Skeletal muscle satellite cell (primary cell): Measurements from ENCODE around the gene TRIM34.
"Not testable (repeated sequence)": the region's sequence is repeated elsewhere in the genome, so short reads cannot be mapped to it uniquely, and the experiment has no call there.

Experiments
- H3K27me3 ChIP-seq: 2 replicates; pipeline ENCODE4 v1.7.0; 2013; ENCODE audit warnings: low read length; ENCODE audit not compliant: control insufficient read depth, insufficient read depth
- H3K36me3 ChIP-seq: 2 replicates; pipeline ENCODE4 v1.7.0; 2013; ENCODE audit warnings: mild to moderate bottlenecking, control low read depth, low read length; ENCODE audit not compliant: insufficient read depth
- H3K4me1 ChIP-seq: 2 replicates; pipeline ENCODE4 v1.7.0; 2013; ENCODE audit warnings: low read length; ENCODE audit not compliant: control insufficient read depth, insufficient read depth
- H3K4me2 ChIP-seq: 2 replicates; pipeline ENCODE4 v1.7.0; 2013; ENCODE audit warnings: mild to moderate bottlenecking, low read length
- H3K4me3 ChIP-seq: 2 replicates; pipeline ENCODE4 v1.7.0; 2013; ENCODE audit warnings: low read length
- H3K9ac ChIP-seq: 2 replicates; pipeline ENCODE4 v1.7.0; 2013; ENCODE audit warnings: mild to moderate bottlenecking, low read depth, low read length, moderate library complexity
- H3K9me3 ChIP-seq: replicated peaks from 2 replicates; pipeline ENCODE4 v1.7.0; 2013; ENCODE audit warnings: mild to moderate bottlenecking, control low read depth, low read length

TRIM34 gene

DNA sequence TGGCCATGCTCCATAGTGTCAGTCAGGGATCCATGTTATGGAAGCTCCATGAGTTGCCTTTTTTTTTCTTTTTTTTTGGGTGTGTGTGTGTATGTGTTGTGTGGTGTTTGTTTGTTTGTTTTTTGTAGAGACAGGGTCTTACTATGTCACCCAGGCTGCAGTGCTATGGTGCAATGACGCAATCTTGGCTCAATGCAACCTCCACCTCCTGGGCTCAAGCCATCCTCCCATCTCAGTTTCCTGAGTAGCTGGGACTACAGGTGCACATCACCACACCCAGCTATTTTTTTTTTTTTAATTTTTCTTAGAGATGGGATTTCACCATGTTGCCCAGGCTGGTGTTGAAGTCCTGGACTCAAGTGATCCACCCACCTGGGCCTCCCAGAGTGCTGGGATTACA lies 63.7 kb downstream of the TRIM34 start:
- Histone ChIP-seq H3K36me3 (no peaks in the 10 kb centered on the region), H3K4me2 (no peak overlapping the region), H3K4me3 (no peak overlapping the region), H3K9ac (no peak overlapping the region), H3K9me3 (no peaks in the 10 kb centered on the region), H3K4me1 (peaks cover 30% of the 10 kb centered on the region), H3K27me3 (no peaks in the 10 kb centered on the region)

DNA sequence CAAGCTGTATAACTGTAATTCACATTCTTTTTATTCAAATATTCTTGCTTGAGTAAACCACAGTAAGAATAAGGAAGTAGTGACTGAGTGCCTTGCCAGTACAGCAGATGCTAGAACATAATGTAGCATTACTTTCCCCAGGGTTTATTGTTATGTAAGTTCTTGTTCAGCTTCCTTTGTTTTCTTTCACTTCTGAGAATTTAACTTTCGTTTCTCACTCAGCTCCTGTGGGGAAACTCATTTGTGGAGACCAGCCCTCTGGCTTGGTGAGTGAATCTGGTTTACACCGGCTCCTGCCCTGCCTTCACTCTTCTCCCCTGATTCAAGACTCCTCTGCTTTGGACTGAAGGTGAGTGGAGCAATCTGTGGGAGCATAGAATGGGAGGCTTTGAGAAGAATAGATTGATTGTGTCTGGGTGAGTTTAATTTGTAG lies 64.8 kb downstream of the TRIM34 start, which contains the start of gene TRIM22:
Gene TRIM22 (plus strand): TSS at position 240 of the 433 bp plus-strand sequence. CDS start 6,443 bp downstream, outside the sequence.
- H3K9ac ChIP-seq, result peak within 1 kb of the TSS; percentile 86

DNA sequence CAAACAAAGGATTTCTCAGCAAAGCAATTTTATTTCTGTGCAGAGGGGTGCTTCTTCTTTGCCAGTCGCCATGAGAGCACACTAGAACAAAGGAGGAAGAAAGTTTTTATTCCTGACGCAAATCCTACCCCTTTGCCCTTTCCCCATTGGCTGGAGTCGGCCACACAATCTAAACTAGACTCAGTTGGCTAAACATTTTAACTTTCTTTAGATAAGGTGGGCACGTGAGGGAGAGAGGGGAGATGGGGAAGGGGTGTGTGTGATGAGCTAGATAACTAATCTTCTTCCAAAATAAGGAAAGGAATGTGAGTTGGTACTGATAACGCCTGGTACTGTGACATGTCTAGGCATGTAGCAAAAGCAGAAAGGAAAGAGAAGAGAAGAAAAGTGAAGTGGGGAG lies 65.4 kb downstream of the TRIM34 start:
- Histone ChIP-seq H3K9me3 (no peaks in the 10 kb centered on the region), H3K4me1 (peaks cover 25% of the 10 kb centered on the region), H3K4me2 (peak overlapping the region; percentile 83), H3K4me3 (peak overlapping the region; percentile 73), H3K36me3 (no peaks in the 10 kb centered on the region), H3K27me3 (no peaks in the 10 kb centered on the region), H3K9ac (peak overlapping the region; percentile 86)

More for the DNA sequence above, 64.8 kb downstream of the TRIM34 start, which contains the start of gene TRIM22:
- Histone ChIP-seq H3K4me3 (peak within 1 kb of the TSS; percentile 73), H3K4me2 (peak within 1 kb of the TSS; percentile 83), H3K36me3 (no peaks in the 10 kb centered on the region), H3K27me3 (no peaks in the 10 kb centered on the region), H3K4me1 (peaks cover 25% of the 10 kb centered on the region), H3K9me3 (no peaks in the 10 kb centered on the region)

DNA sequence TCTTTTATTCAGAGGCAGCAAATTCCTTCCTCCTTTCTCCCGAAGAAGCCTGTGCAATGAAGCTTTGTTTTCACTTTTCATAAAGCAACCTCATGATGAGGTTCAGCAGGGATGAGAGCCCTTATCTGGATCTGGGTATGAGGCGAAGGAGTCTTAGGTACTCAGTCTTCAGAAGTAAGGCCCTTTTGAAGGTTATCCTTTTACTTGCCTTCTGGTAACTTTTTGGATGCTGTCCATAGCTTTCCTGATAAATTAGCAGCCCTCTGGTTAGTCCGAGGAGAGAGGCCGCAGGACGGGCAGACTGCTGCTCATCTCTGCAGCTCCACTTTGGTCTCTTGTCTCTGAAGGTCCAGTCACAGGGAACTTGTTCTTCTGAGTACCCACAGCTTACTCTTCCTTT lies 65.9 kb downstream of the TRIM34 start:
- Histone ChIP-seq H3K4me2 (peak overlapping the region; percentile 83), H3K4me1 (peaks cover 25% of the 10 kb centered on the region), H3K27me3 (no peaks in the 10 kb centered on the region), H3K4me3 (peak overlapping the region; percentile 73), H3K9me3 (no peaks in the 10 kb centered on the region), H3K9ac (peak overlapping the region; percentile 86), H3K36me3 (no peaks in the 10 kb centered on the region)

DNA sequence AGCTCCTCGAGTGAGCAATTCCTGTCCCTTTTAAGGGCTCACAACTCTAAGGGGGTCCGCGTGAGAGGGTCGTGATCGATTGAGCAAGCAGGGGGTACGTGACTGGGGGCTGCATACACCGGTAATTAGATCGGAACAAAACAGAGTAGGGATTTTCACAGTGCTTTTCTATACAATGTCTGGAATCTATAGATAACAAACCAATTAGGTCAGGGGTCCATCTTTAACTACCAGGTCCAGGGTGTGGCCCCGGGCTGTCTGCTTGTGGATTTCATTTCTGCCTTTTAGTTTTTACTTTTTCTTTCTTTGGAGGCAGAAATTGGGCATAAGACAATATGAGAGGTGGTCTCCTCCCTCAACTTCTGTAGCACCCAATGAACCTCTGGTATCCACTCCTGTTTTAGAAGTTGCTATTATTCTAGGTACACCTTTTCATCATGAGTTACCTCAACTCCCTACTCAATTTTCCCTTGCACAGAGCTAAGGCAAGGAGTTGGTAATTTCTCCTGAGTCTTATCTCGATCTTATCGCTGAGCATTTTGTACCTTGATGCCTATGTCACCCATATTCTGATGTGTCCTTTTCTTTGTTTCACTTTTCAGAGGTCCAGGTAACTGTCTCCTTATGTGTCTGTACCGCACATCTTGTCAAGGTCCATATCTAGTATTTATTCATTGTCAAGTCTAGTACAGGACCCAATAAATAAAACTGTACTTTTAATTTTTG lies 66.6 kb downstream of the TRIM34 start:
- Histone ChIP-seq H3K9ac (peak overlapping the region; percentile 86), H3K4me3 (peak overlapping the region; percentile 73), H3K4me1 (peaks cover 25% of the 10 kb centered on the region), H3K4me2 (peak overlapping the region; percentile 83)
- not testable (repeated sequence) for H3K9me3 ChIP-seq, H3K36me3 ChIP-seq, H3K27me3 ChIP-seq

DNA sequence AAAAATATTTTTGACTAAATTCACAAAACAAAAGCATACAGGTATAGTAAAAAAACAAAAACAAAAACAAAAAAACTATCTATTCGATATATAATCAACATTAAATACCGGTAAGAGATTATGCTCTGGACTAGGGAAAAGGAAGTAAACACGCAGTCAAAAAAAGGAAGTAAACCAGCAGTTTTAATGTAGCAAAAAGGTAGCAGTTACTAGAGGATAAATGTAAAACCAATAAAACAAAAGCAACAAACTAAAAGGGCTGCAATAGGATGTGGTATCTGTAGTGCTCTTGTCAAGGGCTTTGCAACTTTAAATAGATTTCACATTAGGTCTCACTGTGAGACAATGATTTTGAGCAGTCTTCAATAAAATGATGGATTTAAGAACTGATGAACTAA lies 67.2 kb downstream of the TRIM34 start:
- H3K36me3 ChIP-seq, result peaks cover 4% of the 10 kb centered on the region
- H3K9ac ChIP-seq, result no peak overlapping the region
- H3K4me3 ChIP-seq, result no peak overlapping the region
- H3K27me3 ChIP-seq, result no peaks in the 10 kb centered on the region
- H3K4me2 ChIP-seq, result peak overlapping the region; percentile 83
- H3K9me3 ChIP-seq, result no peaks in the 10 kb centered on the region
- peaks cover 25% of the 10 kb centered on the region for H3K4me1 ChIP-seq
